Fibroblast of pulmonary artery (primary cell): ENCODE measurements around the gene WFS1.

ENCODE experiments used
- DNase-seq: peaks from one replicate; pipeline ENCODE4 v3.0.0-alpha.2; 2010; ENCODE audit warnings: low read depth
- H3K4me3 ChIP-seq: replicated peaks from 2 replicates; pipeline ENCODE4 v1.5.1; 2011; ENCODE audit warnings: low read depth, mild to moderate bottlenecking, control low read depth, low read length, moderate library complexity
- TF ChIP-seq, protein P1 (sequence below): IDR thresholded peaks from 2 replicates; pipeline ENCODE4 v1.5.1; 2011; ENCODE audit warnings: mild to moderate bottlenecking, control low read depth, low read length, inconsistent platforms; ENCODE audit errors: missing control alignments

Gene WFS1, protein sequence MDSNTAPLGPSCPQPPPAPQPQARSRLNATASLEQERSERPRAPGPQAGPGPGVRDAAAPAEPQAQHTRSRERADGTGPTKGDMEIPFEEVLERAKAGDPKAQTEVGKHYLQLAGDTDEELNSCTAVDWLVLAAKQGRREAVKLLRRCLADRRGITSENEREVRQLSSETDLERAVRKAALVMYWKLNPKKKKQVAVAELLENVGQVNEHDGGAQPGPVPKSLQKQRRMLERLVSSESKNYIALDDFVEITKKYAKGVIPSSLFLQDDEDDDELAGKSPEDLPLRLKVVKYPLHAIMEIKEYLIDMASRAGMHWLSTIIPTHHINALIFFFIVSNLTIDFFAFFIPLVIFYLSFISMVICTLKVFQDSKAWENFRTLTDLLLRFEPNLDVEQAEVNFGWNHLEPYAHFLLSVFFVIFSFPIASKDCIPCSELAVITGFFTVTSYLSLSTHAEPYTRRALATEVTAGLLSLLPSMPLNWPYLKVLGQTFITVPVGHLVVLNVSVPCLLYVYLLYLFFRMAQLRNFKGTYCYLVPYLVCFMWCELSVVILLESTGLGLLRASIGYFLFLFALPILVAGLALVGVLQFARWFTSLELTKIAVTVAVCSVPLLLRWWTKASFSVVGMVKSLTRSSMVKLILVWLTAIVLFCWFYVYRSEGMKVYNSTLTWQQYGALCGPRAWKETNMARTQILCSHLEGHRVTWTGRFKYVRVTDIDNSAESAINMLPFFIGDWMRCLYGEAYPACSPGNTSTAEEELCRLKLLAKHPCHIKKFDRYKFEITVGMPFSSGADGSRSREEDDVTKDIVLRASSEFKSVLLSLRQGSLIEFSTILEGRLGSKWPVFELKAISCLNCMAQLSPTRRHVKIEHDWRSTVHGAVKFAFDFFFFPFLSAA

DNA sequence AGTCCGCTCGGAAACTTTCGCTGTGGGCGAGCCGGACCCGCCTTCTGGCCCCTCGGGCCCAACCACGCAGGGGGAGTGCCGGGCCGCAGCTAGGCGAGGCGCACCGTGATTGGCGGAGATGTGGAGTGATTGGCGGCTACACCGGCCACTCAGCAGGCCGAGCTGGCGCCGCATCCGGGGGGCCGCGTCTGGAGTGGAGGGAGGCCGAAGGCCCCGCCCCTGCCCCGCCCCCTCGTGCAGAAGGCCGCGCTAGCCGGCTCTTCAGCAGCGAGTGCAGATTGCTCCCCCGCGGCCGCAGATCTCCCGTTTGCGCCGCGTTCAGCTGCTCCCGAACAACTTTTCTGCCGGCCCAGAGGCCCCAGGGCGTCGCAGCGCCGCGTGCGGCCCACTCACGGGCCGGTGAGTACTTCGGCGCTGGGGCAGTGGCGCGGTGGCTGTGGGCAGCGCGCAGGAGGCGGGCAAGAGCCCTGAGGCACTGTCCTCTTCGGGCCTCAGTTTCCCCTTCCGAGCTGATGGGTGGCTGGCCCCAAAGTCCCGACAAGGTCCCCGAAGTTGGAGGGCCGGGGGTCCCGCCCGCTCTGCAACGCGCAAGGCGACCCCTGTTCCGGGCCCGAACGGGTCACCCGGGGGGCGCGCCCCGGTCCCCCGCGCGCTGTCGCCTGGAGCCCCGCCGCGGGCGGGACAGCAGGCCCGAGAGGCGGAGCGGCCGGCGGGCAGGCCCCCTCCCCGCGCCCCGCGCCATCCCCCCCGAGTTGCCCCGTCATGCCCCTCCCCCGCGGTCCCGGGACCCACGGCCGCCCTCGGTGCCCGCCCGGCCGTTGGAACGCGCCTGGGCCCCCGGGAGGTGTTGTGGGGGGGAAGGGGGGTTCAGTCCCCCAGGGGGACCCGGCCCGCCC, at the start of gene WFS1:
Gene WFS1 (plus strand): TSS at position 235 of the 896 bp plus-strand sequence. CDS start 7,606 bp downstream, outside the sequence.
- peak; percentile 98 for DNase-seq
- H3K4me3 ChIP-seq, result peak within 1 kb of the TSS; percentile 79
- TF ChIP-seq, protein P1, sequence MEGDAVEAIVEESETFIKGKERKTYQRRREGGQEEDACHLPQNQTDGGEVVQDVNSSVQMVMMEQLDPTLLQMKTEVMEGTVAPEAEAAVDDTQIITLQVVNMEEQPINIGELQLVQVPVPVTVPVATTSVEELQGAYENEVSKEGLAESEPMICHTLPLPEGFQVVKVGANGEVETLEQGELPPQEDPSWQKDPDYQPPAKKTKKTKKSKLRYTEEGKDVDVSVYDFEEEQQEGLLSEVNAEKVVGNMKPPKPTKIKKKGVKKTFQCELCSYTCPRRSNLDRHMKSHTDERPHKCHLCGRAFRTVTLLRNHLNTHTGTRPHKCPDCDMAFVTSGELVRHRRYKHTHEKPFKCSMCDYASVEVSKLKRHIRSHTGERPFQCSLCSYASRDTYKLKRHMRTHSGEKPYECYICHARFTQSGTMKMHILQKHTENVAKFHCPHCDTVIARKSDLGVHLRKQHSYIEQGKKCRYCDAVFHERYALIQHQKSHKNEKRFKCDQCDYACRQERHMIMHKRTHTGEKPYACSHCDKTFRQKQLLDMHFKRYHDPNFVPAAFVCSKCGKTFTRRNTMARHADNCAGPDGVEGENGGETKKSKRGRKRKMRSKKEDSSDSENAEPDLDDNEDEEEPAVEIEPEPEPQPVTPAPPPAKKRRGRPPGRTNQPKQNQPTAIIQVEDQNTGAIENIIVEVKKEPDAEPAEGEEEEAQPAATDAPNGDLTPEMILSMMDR, result no peak

DNA sequence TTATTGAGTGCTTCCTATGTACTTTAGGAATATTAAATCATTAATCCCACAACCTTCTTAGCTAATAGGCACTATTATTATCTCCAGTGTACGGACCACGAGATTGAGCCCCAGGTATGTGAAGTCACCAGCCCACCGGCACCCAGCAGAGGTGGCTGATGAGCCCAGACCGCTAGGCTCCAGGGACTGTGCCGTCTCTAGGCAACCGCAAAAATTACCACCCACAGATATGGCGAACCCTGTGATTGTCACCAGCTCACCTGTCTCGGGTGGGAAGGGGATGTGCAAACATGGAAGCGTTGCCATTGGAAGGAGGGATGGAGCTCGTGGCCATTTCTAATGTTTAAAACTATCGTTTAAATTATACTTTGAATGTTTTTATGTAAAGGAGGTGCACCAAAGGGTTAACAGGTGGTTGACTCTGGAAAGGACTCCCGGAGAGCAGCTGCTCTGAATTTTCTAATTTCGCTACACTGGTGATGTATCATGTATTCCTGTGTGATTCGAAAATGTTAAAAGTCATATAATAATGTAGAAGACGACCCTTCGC, 48.3 kb upstream of the WFS1 start:
- TF ChIP-seq, protein P1, result no peak
- H3K4me3 ChIP-seq, result no peak overlapping the region
- DNase-seq, result no peak

DNA sequence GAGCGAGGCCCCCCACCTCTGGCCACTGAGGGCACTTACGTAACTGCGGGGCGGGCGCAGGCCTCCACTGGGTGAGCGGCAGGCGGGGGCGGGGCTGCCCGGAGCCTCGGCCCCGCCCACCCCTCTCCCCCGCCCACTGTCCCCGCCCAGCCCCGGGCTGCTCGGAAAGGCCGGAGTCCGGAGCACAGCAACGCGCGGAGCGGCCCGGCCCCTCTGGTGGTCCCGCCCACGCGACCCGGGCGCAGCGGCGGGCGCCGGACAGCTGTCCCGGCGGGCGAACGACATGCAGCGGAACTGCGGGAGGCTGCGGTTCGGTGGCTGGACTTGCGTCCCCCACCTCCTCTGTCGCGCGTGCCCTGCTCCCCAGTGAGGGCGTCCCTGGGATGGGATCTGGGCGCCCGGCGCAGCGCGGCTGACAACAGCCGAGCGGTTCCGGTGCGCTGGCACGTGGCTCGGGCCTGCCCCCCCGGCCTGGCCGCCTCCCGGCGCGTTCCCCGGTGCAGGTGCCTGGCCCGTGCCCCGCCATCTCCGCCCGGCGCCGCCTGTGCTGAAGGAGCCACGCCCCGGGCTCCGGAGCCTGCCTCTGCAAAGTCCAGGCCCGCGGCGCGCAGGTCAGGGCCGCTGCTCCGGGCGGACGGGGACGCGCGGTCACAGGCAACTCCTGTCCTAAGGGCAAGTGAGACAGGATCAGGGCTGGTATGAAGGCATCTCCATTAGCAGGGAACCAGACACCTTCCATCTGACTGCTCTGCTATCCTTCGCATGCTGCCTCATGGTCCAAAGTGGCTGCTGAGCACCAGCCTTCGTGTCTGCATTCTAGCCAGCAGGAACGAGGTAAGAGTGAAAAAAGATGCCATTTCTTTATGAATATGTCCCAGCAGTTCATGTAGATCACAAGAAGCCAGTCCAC, 47.5 kb upstream of the WFS1 start:
- TF ChIP-seq, protein P1, result no peak
- peak; percentile 6 for DNase-seq
- no peak overlapping the region for H3K4me3 ChIP-seq

DNA sequence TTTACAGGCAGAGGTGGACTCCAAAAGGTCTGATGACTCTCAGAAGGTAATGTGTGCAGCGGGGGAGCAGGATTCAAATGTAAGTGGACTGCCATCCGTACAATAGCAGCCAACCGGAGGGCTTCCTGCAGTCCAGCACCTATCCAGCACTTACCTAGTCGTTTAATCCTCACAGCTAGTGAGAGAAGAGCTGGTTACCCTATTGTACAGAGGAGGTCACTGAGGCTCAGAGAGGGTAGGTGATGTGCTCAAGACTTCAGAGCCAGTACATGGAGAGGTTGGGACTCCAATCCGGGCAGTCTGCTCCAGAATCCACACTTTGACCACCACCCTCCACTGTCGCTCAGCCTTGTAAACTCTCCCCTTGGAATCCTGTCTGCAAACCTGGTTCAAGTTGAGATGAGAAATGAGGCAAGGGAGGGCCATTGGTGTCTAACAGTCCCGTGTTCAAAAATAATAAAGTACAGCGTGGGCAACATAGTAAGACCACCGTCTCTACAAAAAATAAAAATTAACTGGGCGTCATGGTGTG, 46.8 kb upstream of the WFS1 start:
- no peak overlapping the region for H3K4me3 ChIP-seq
- TF ChIP-seq, protein P1, result no peak
- no peak for DNase-seq

DNA sequence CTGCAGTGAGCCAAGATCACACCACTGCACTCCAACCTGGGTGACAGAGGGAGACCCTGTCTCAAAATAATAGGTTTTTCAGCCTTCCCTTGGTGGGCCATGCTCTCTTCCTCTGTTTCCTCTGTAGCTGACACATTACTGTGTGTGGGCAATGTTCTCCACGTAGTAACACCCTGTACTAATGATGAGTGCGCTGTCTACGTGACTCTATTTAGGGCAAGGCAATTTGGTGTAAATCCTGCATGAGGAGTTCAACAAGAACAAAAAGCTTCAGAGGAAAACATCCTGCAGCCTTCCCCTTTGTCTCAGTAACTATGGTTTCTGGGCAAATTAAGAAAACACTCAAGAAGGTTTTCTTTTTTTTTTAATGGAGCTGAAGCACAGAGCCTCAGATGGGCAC, 44.9 kb upstream of the WFS1 start:
- DNase-seq, result no peak
- H3K4me3 ChIP-seq, result no peak overlapping the region
- TF ChIP-seq, protein P1, result no peak
